ENCODE measurements around the gene TRIM39. TPM values are rescaled to one million over a fixed set of nuclear protein-coding genes. Genes with fewer than 3 reads are reported as not detected.
"Not testable (repeated sequence)": the region's sequence is repeated elsewhere in the genome, so short reads cannot be mapped to it uniquely, and the experiment has no call there.

TRIM39 gene
- 10 to 100 TPM in 2 of 10 donors, 1 to 10 TPM in 8; 6.3 to 10.6 (median 8.8) TPM for total RNA-seq
- polyA plus RNA-seq: 1 to 10 TPM; 5.2 to 7.6 TPM
- long read RNA-seq, donor 1, transcript TRIM39-205 (8 exons, 3,249 nt): major isoform, 7 of 25 reads
- long read RNA-seq, donor 1, partial matches to known transcripts: 7 of 25 reads
- long read RNA-seq, donor 1, other reads (novel, unspliced or antisense): 10 of 25 reads
- long read RNA-seq, donor 2, transcript TRIM39-205 (8 exons, 3,249 nt): major isoform, 8 of 22 reads
- long read RNA-seq, donor 2, partial matches to known transcripts: 6 of 22 reads
- long read RNA-seq, donor 2, other reads (novel, unspliced or antisense): 8 of 22 reads
- long read RNA-seq, donor 3, transcript TRIM39-205 (8 exons, 3,249 nt): major isoform, 10 of 32 reads
- long read RNA-seq, donor 3, partial matches to known transcripts: 8 of 32 reads
- long read RNA-seq, donor 3, other reads (novel, unspliced or antisense): 11 of 32 reads

DNA sequence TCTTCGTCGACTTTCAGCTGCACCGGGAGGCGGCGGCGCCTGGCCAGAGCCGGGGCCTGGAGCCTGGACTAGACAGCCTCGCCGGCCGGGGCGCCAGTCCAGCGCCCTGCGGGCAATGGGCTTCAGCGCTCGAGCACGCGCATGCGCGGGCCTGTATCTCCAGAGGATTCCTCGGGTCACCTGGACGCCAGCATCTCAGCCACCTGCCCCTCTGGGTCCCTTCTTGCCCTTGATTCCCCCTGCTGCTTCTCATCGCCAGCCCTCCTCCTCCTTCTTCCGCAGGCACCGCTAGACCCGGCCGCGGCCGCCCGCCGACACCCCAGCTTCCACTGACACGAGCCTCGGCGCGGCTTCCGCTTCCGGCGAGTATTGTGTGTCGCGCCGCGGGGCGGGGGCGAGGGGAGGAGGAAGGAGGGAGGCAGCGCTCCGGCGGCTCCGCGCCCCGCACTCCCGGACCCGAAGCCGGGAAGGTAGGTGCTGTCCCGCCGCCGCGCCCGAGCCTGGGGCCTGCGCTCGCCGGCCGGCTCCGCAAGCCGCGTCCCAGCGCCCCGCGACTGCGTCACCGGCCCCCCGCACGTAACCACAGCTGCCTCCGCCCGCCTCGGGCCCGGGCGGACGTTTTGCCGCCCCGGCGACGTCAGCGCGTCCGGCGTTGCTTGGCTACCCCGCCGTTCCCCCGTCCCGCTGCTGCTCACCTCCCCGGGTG is at the start of gene TRIM39:
TRIM39 (plus strand) TSS at position 402 of the 706 bp plus-strand sequence. CDS start 2,391 bp downstream, outside the sequence.
- TF ChIP-seq, protein P1, sequence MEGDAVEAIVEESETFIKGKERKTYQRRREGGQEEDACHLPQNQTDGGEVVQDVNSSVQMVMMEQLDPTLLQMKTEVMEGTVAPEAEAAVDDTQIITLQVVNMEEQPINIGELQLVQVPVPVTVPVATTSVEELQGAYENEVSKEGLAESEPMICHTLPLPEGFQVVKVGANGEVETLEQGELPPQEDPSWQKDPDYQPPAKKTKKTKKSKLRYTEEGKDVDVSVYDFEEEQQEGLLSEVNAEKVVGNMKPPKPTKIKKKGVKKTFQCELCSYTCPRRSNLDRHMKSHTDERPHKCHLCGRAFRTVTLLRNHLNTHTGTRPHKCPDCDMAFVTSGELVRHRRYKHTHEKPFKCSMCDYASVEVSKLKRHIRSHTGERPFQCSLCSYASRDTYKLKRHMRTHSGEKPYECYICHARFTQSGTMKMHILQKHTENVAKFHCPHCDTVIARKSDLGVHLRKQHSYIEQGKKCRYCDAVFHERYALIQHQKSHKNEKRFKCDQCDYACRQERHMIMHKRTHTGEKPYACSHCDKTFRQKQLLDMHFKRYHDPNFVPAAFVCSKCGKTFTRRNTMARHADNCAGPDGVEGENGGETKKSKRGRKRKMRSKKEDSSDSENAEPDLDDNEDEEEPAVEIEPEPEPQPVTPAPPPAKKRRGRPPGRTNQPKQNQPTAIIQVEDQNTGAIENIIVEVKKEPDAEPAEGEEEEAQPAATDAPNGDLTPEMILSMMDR (IDR thresholded peaks at IDR 0.05): peak in 3 of 9 donors; percentile 5 to 16 (median 15)
- H3K4me1 ChIP-seq: peaks cover 0 to 52% (median 27%) of the 10 kb centered on the region in 9 donors
- ATAC-seq: peak; percentile 87 to 93 (median 90)
- peak within 1 kb of the TSS; percentile 62 to 99 (median 87) for H3K4me3 ChIP-seq
- WGBS, 2 donors: 0% methylated on average over 72 to 90 of the region's 90 CpGs
- no peaks in the 10 kb centered on the region for H3K27me3 ChIP-seq
- peak; percentile 86 to 88 for DNase-seq
- H3K9me3 ChIP-seq: no peaks in the 10 kb centered on the region
- intact Hi-C loops (cut with DNase I): loop anchor here in 5 of 10 donors (1.0 to 10.0 kb wide), 4 partner anchors 64 to 113 kb away; partner anchors contain the start of gene TRIM26 (in 3 of the 5)
- H3K27ac ChIP-seq: peak within 1 kb of the TSS; percentile 94 to 99 (median 98)
- peaks cover 0 to 37% (median 20%) of the 10 kb centered on the region in 9 donors for H3K36me3 ChIP-seq

DNA sequence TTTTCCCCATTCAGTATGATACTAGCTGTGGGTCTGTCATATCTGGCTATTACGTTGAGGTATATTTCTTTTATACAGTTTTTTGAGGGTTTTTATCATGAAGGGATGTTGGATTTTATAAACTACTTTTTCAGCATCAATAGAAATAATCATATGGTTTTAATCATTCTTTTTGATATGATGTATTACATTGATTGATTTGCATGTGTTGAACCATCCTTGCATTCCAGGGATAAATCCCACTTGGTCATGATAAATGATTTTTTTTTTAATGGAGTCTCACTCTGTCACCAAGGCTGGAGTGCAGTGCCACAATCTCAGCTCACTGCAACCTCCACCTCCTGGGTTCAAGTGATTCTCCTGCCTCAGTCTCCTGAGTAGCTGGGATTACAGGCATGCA is 45.7 kb upstream of the TRIM39 start:
- H3K27me3 ChIP-seq; H3K36me3 ChIP-seq; H3K4me1 ChIP-seq; ATAC-seq; H3K27ac ChIP-seq; DNase-seq; H3K4me3 ChIP-seq; intact Hi-C loops (cut with DNase I): not testable (repeated sequence)
- peaks cover 5 to 95% (median 68%) of the 10 kb centered on the region in 11 donors for H3K9me3 ChIP-seq
- 89 to 96% methylated on average over 1 of the region's 1 CpG for WGBS, 2 donors

DNA sequence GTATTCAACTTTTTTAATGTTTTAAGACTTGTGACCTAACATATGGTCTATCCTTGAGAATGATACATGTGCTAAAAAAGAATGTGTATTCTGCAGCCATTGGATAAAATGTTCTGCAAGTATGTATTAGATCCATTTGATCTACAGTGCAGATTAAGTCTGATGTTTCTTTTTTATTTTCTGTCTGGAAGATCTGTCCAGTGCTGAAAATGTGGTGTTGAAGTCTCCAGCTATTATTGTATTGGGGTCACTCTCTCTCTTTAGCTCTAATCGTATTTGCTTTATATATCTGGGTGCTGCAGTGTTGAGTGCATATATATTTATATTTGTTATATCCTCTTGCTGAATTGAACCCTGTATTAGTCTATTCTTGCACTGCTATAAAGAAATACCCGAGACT is 44.2 kb upstream of the TRIM39 start:
- H3K27me3 ChIP-seq: no peaks in the 10 kb centered on the region
- intact Hi-C loops (cut with DNase I): no loop called here
- TF ChIP-seq, protein P1 (IDR thresholded peaks at IDR 0.05): no peak
- no peak overlapping the region for H3K27ac ChIP-seq
- no peaks in the 10 kb centered on the region for H3K4me1 ChIP-seq
- peaks cover 0 to 8% (median 0%) of the 10 kb centered on the region in 9 donors for H3K36me3 ChIP-seq
- H3K4me3 ChIP-seq: no peak overlapping the region
- peaks cover 5 to 100% (median 75%) of the 10 kb centered on the region in 11 donors for H3K9me3 ChIP-seq
- WGBS, 2 donors: 94 to 96% methylated on average over 2 of the region's 2 CpGs
- no peak for ATAC-seq
- DNase-seq: no peak

GRCh38 chr6:30283761-30284160 is 43.0 kb upstream of the TRIM39 start:
- ATAC-seq: no peak
- Histone ChIP-seq H3K27ac (no peak overlapping the region), H3K4me3 (no peak overlapping the region), H3K4me1 (no peaks in the 10 kb centered on the region), H3K27me3 (no peaks in the 10 kb centered on the region), H3K9me3 (peaks cover 5 to 100% (median 73%) of the 10 kb centered on the region in 11 donors), H3K36me3 (peaks cover 0 to 8% (median 2%) of the 10 kb centered on the region in 9 donors)
- 95 to 97% methylated on average over 1 of the region's 1 CpG for whole genome bisulfite sequencing, 2 donors
- intact Hi-C loops (cut with DNase I): no loop called here
- TF ChIP-seq, protein P1 (IDR thresholded peaks at IDR 0.05): no peak
- DNase-seq: no peak
